Glutamatergic neuron (in vitro differentiated cells): Measurements from ENCODE around the gene C2orf80. TPM values are rescaled to one million over a fixed set of nuclear protein-coding genes. Genes with fewer than 3 reads are reported as not detected.
"Not testable (repeated sequence)": the region's sequence is repeated elsewhere in the genome, so short reads cannot be mapped to it uniquely, and the experiment has no call there.

Experiments
- DNase-seq: peaks from one replicate; pipeline ENCODE4 v3.0.0; 2022
- H3K27ac Mint-ChIP-seq: one replicate; pipeline ENCODE4 v1.8.0; 2020; ENCODE audit warnings: mild to moderate bottlenecking, mixed read lengths, inconsistent platforms; ENCODE audit not compliant: unreplicated experiment
- H3K27me3 Mint-ChIP-seq: one replicate; pipeline ENCODE4 v1.8.0; 2020; ENCODE audit warnings: mild to moderate bottlenecking, moderate library complexity, mixed read lengths, inconsistent platforms; ENCODE audit not compliant: unreplicated experiment
- H3K36me3 Mint-ChIP-seq: one replicate; pipeline ENCODE4 v1.8.0; 2020; ENCODE audit warnings: mild to moderate bottlenecking, mixed read lengths, inconsistent platforms; ENCODE audit not compliant: unreplicated experiment
- H3K4me1 Mint-ChIP-seq: one replicate; pipeline ENCODE4 v1.8.0; 2020; ENCODE audit warnings: mild to moderate bottlenecking, low read depth, mixed read lengths, inconsistent platforms; ENCODE audit not compliant: unreplicated experiment
- H3K4me3 Mint-ChIP-seq: one replicate; pipeline ENCODE4 v1.8.0; 2020; ENCODE audit warnings: mild to moderate bottlenecking, mixed read lengths, inconsistent platforms; ENCODE audit not compliant: unreplicated experiment
- H3K9me3 Mint-ChIP-seq: one replicate; pipeline ENCODE4 v1.8.0; 2020; ENCODE audit warnings: mild to moderate bottlenecking, moderate library complexity, mixed read lengths, inconsistent platforms; ENCODE audit not compliant: unreplicated experiment
- CTCF ChIP-seq: fragments of 200-600 bp; sonication (generic); IDR thresholded peaks from one replicate; pipeline ENCODE4 v1.5.0; 2021; ENCODE audit not compliant: partially characterized antibody, unreplicated experiment
- total RNA-seq: library from RNA; stranded (reverse); fragmentation: NEBNext Ultra II Directional; extraction: Animal tissue kit (Norgen Biotek cat#: 25700); gene quantifications from one replicate; pipeline ENCODE4 v1.2.1, GENCODE V29; 2021; ENCODE audit not compliant: unreplicated experiment

The C2orf80 gene
- total RNA-seq, 1 donor from 2014 or later, result not detected

GRCh38 chr2:208118918-208119317, 70.9 kb downstream of the C2orf80 start:
- H3K36me3 Mint-ChIP-seq, result no peaks in the 10 kb centered on the region
- no peak overlapping the region for H3K27ac Mint-ChIP-seq
- no peak for DNase-seq
- H3K4me1 Mint-ChIP-seq, result no peaks in the 10 kb centered on the region
- H3K9me3 Mint-ChIP-seq, result no peaks in the 10 kb centered on the region
- TF ChIP-seq CTCF, result no peak
- H3K4me3 Mint-ChIP-seq, result no peak overlapping the region
- no peaks in the 10 kb centered on the region for H3K27me3 Mint-ChIP-seq

- H3K4me1 Mint-ChIP-seq, DNase-seq, H3K36me3 Mint-ChIP-seq, H3K4me3 Mint-ChIP-seq, H3K9me3 Mint-ChIP-seq, H3K27me3 Mint-ChIP-seq, H3K27ac Mint-ChIP-seq: not testable (repeated sequence)
Measured at GRCh38 chr2:208117390-208117789, 72.4 kb downstream of the C2orf80 start.

Other genes starting within 250 kb of the C2orf80 start
- gene PLEKHM3, start 164.5 kb downstream of the C2orf80 start, total RNA-seq, result 19.5 TPM
- 0.76 TPM for gene CRYGD, start 65.5 kb downstream of the C2orf80 start, total RNA-seq
- gene CRYGC, start 60.2 kb downstream of the C2orf80 start, total RNA-seq, result not detected
- not detected for gene CRYGB, start 43.9 kb downstream of the C2orf80 start, total RNA-seq
- not detected for gene CRYGA, start 26.4 kb downstream of the C2orf80 start, total RNA-seq
- 308 TPM for gene IDH1, start 65.0 kb upstream of the C2orf80 start, total RNA-seq
- 46.8 TPM for gene PIKFYVE, start 76.2 kb upstream of the C2orf80 start, total RNA-seq
- gene PTH2R, start 216.8 kb upstream of the C2orf80 start, total RNA-seq, result not detected